Motor neuron (in vitro differentiated cells): ENCODE data around the gene PPP1R2. TPM values are rescaled to one million over a fixed set of nuclear protein-coding genes. Genes with fewer than 3 reads are reported as not detected.
"Not testable (repeated sequence)": the region's sequence is repeated elsewhere in the genome, so short reads cannot be mapped to it uniquely, and the experiment has no call there.

Source experiments
- ATAC-seq, 8 experiments: fragments of 200-7000 bp; cut with Tn5 transposase; replicated peaks in 6 of 8; 2 replicates each; pipeline ENCODE4 v1.8.0; 2021; ENCODE audit warnings: mild to moderate bottlenecking in 8 of 8, moderate library complexity in 8 of 8
- H3K27ac ChIP-seq, 2 donors: fragments of 250-450 bp; sonication (Bioruptor Pico); 2 replicates each; pipeline ENCODE4 v1.9.0; 2021; ENCODE audit warnings: antibody characterized with exemption in 2 of 2, mild to moderate bottlenecking in 2 of 2, moderate library complexity in 1 of 2
- H3K4me1 ChIP-seq, 2 donors: fragments of 250-450 bp; sonication (Bioruptor Pico); replicated peaks in 1 of 2; 2 replicates each; pipeline ENCODE4 v1.6.1; 2021; ENCODE audit warnings: antibody characterized with exemption in 2 of 2, mild to moderate bottlenecking in 2 of 2, moderate library complexity in 1 of 2
- H3K4me3 ChIP-seq, 5 donors: fragments of 250-450 bp; sonication (Bioruptor Pico); 2 replicates each; pipeline ENCODE4 v1.9.0; 2021; ENCODE audit warnings: antibody characterized with exemption in 5 of 5, mild to moderate bottlenecking in 5 of 5, moderate library complexity in 4 of 5
- WGBS, 10 experiments: fragments of 450-650 bp; shearing (Covaris generic); methylation state at CpG; one replicate each; pipeline ENCODE4 v1.0.0; 2022; 5-methylcytosine and 5-hydroxymethylcytosine counted together
- in situ Hi-C, 9 experiments: fragments of 400-800 bp; cut with MboI; loops; one replicate each; pipeline ENCODE4 v1.15.0; 2021; ENCODE audit warnings: low sequenced_read_pairs in 9 of 9, low pct_unique_long_range_greater_than_20kb in 2 of 9; ENCODE audit not compliant: unreplicated experiment in 9 of 9
- total RNA-seq, 8 experiments: library from RNA; unstranded; fragments of 300-600 nt; gene quantifications; 2 replicates each; pipeline versions ENCODE4 v1.2.3 to v1.2.4, GENCODE V29; 2022

PPP1R2 gene
- total RNA-seq: 10 to 100 TPM; 28.0 to 65.0 (median 36.9) TPM

DNA sequence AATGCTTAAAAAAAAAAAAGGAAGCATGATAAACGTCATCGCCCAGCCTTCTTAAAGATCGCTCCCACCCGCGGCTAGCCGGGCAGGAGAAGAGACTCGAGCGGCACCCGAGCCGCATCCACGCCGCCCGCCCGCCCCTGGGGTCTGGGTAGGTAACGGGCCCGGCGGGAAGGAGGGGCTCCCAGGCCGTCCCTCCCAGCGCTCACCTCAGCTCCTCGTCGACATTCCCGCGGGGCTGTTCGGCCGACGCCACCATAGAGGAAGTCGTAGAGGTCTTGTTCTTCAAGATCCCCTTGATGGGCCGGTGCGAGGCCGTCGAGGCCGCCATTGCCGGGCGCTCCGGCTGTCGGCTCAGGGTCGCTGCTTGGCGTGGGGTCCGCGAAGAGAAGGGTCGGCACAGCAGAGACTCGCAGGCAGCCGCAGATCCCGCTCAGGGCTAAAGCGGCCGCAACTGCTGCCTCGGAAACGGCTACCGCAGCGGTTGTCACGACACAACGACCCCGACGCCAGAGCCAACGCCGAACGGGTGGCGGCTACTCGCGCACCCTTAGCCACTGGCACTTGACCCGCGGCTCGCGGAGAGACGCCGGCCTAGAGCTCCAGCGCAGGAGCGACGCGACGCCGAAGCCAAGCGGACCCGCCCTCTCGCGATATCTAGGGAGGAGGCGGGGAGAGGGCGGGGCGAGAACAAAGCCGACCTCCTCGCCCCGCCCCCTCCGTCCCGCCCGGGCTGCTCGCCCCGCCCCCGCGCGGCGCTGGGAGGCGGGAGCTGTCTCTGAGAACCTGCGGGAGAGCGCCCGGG is at the start of gene PPP1R2:
TSS of gene PPP1R2 (minus strand) at position 628 of the 802 bp plus-strand sequence. CDS start at position 328, 300 bp downstream.
- Histone ChIP-seq H3K4me3 (peak within 1 kb of the TSS; percentile 53 to 84 (median 82)), H3K27ac (peak within 1 kb of the TSS; percentile 79 to 88), H3K4me1 (peaks cover 19 to 27% of the 10 kb centered on the region in 2 donors)
- WGBS, 10 experiments: 0 to 7% (median 0%) methylated on average over 2 to 15 of the region's 95 CpGs; no CpG with 5 or more reads in 3 of the 10 experiments
- in situ Hi-C loops: loop anchor here in 3 of 9 experiments (25.0 kb wide), 2 partner anchors 281 to 856 kb away; partner anchors contain the start of genes XXYLT1 (in 2 of the 3) and FAM43A (in 1 of the 3)
- ATAC-seq: peak; percentile 85 to 96 (median 90)

DNA sequence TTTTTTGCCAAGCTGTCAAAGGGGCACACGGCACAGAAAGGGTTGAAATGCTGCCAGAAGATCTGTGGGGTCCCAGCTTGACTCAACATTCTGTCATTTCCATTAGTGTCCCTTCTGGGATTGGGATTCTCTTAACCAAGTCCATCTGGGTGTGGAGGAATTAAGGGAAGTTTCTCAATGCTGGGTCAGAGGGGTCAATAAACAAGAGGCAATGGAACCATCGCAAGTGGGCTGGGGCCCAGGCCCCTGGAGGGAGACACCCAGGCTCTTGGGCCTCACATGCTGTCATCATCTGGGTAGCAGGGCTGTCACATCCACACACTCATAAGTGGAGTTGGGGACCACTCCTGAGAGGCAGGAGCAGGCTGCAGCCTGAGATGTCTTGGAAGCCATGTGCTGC is 48.7 kb upstream of the PPP1R2 start:
- Histone ChIP-seq H3K4me3 (no peak overlapping the region), H3K4me1 (no peaks in the 10 kb centered on the region), H3K27ac (no peak overlapping the region)
- ATAC-seq: peak in 1 of 8 experiments; percentile 51
- in situ Hi-C loops: no loop called here
- WGBS, 10 experiments: 0 to 80% (median 63%) methylated on average over 1 to 2 of the region's 2 CpGs; no CpG with 5 or more reads in 2 of the 10 experiments

- 0 to 83% (median 40%) methylated on average over 1 to 5 of the region's 6 CpGs; no CpG with 5 or more reads in 3 of the 10 experiments for WGBS, 10 experiments
- Histone ChIP-seq H3K4me1 (no peaks in the 10 kb centered on the region), H3K4me3 (no peak overlapping the region), H3K27ac (no peak overlapping the region)
- peak in 2 of 8 experiments; percentile 26 to 39 for ATAC-seq
- in situ Hi-C loops: no loop called here
These were observed 48.1 kb upstream of the PPP1R2 start for GRCh38 chr3:195591220-195591619.

DNA sequence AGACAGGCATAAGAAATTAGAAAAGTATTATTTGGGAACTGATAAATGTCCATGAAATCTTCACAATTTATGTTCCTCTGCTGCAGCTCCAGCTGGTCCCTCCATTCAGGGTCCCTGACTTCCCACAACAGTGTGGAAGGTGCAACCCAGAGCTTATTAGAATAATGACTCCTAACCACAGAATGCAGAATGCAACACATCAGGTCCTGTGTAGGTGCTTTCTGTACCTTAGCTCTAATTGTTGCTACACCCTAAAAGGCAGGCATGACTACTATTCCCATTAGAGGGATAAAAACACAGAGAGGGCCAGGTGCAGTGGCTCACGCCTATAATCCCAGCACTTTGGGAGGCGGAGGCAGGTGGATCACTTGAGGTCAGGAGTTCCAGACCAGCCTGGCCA is 47.3 kb upstream of the PPP1R2 start:
- in situ Hi-C loops, H3K27ac ChIP-seq, H3K4me3 ChIP-seq, H3K4me1 ChIP-seq, ATAC-seq: not testable (repeated sequence)
- WGBS, 10 experiments: 70 to 83% (median 76%) methylated on average over 1 to 2 of the region's 2 CpGs; no CpG with 5 or more reads in 6 of the 10 experiments

GRCh38 chr3:195589796-195590195 is 46.7 kb upstream of the PPP1R2 start:
- in situ Hi-C loops, H3K4me1 ChIP-seq, H3K4me3 ChIP-seq, ATAC-seq, H3K27ac ChIP-seq: not testable (repeated sequence)
- WGBS, 10 experiments: 51 to 93% (median 68%) methylated on average over 2 to 4 of the region's 6 CpGs; no CpG with 5 or more reads in 4 of the 10 experiments

GRCh38 chr3:195587824-195588223 is 44.7 kb upstream of the PPP1R2 start:
- Histone ChIP-seq H3K27ac (no peak overlapping the region), H3K4me1 (no peaks in the 10 kb centered on the region), H3K4me3 (no peak overlapping the region)
- in situ Hi-C loops: no loop called here
- 53 to 94% (median 75%) methylated on average over 1 to 4 of the region's 5 CpGs; no CpG with 5 or more reads in 5 of the 10 experiments for WGBS, 10 experiments
- no peak for ATAC-seq

GRCh38 chr3:195587406-195587805 is 44.3 kb upstream of the PPP1R2 start:
- ATAC-seq: peak in 3 of 8 experiments; percentile 18 to 54 (median 32)
- 20 to 100% (median 83%) methylated on average over 1 to 3 of the region's 4 CpGs; no CpG with 5 or more reads in 3 of the 10 experiments for WGBS, 10 experiments
- Histone ChIP-seq H3K4me1 (no peaks in the 10 kb centered on the region), H3K4me3 (no peak overlapping the region), H3K27ac (no peak overlapping the region)
- in situ Hi-C loops: no loop called here

GRCh38 chr3:195584543-195584870 is 41.4 kb upstream of the PPP1R2 start:
- H3K27ac ChIP-seq: no peak overlapping the region
- 80% methylated on average over 1 of the region's 4 CpGs; no CpG with 5 or more reads in 9 of the 10 experiments for WGBS, 10 experiments
- in situ Hi-C loops: no loop called here
- ATAC-seq: no peak
- no peak overlapping the region for H3K4me3 ChIP-seq
- H3K4me1 ChIP-seq: peaks cover 15 to 16% of the 10 kb centered on the region in 2 donors

GRCh38 chr3:195583831-195584542 is 40.9 kb upstream of the PPP1R2 start, which contains the start of gene APOD:
Gene APOD (minus strand): TSS chr3:195583940. CDS start chr3:195579461, 4,479 bp downstream.
- Histone ChIP-seq H3K4me1 (peaks cover 15 to 16% of the 10 kb centered on the region in 2 donors), H3K4me3 (no peak within 1 kb of the TSS), H3K27ac (no peak within 1 kb of the TSS)
- in situ Hi-C loops: no loop called here
- 2 to 100% (median 40%) methylated on average over 3 to 13 of the region's 16 CpGs for WGBS, 10 experiments
- ATAC-seq: peak in 3 of 8 experiments; percentile 51 to 79 (median 78)

GRCh38 chr3:195582947-195583346 is 39.8 kb upstream of the PPP1R2 start:
- H3K4me3 ChIP-seq: no peak overlapping the region
- no peak for ATAC-seq
- 58 to 100% (median 82%) methylated on average over 1 to 9 of the region's 9 CpGs; no CpG with 5 or more reads in 2 of the 10 experiments for WGBS, 10 experiments
- peaks cover 15 to 16% of the 10 kb centered on the region in 2 donors for H3K4me1 ChIP-seq
- in situ Hi-C loops: no loop called here
- H3K27ac ChIP-seq: no peak overlapping the region

DNA sequence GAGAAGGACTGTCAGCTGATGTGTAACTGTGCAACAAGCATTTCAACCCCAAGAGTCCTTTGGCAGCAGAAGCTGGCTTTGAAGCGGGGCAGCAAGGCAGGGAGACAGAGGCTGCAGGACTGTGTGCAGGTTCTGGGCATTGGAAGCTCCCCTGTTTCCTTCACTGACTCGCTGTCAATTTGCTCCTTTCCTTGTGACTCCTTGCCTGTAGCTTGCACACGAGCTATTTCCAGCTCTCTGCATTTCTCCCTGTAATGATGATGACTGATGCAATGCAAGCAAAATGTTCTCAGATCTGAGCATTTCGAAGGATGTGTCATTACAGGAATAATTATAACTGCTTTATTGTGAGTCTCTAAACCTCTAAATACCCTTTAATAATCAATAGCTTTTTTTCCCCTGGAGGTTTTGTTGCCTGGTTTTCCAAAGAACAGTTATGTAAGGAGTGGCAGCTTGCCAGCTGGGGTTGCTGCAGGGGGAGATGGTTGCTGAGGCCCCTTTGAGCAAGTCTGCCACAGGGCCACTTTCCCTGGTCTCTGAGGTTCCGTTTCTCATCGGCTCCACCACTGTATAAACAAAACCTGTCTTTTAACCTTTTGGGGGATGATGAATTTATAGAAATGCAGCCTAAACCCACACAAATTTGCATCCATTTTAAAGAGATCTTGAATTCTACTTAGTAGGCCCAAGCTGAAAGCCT is 37.8 kb upstream of the PPP1R2 start:
- peak in 7 of 8 experiments; percentile 21 to 95 (median 93) for ATAC-seq
- in situ Hi-C loops: no loop called here
- Histone ChIP-seq H3K4me3 (no peak overlapping the region), H3K4me1 (peaks cover 15 to 16% of the 10 kb centered on the region in 2 donors), H3K27ac (peak overlapping the region; percentile 77 to 84)
- 0 to 55% (median 41%) methylated on average over 1 to 4 of the region's 6 CpGs; no CpG with 5 or more reads in 3 of the 10 experiments for WGBS, 10 experiments

DNA sequence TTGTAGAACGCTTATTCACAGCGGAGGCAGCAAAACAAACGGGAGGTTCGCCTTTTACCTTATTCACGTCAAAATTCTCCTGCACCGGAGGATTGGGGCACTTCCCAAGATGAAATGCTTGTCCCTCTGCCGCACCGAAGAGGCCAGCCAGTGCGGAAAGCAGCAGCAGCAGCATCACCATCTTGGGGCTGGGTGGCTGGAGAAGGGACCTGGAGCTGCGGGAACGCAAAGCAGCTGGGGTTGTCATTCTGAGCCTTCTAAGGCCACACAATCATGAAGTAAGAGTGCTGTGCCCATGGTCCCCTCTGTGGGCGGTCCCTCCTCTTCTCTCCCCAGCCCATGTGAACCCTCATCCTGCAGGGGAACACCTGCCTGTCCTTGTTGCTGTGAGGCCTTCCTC is 36.2 kb upstream of the PPP1R2 start:
- no peak overlapping the region for H3K4me3 ChIP-seq
- H3K27ac ChIP-seq: no peak overlapping the region
- WGBS, 10 experiments: 69 to 100% (median 96%) methylated on average over 1 to 6 of the region's 12 CpGs; no CpG with 5 or more reads in 3 of the 10 experiments
- peaks cover 15 to 16% of the 10 kb centered on the region in 2 donors for H3K4me1 ChIP-seq
- no peak for ATAC-seq
- in situ Hi-C loops: no loop called here
